ENCODE measurements around the gene CYTH3. TPM values are rescaled to one million over a fixed set of nuclear protein-coding genes. Genes with fewer than 3 reads are reported as not detected.

The CYTH3 gene
- total and polyA plus RNA-seq, 2 of the 4 experiments (the other 2 are of a cell fraction) = 14.2 to 34.8 TPM

DNA sequence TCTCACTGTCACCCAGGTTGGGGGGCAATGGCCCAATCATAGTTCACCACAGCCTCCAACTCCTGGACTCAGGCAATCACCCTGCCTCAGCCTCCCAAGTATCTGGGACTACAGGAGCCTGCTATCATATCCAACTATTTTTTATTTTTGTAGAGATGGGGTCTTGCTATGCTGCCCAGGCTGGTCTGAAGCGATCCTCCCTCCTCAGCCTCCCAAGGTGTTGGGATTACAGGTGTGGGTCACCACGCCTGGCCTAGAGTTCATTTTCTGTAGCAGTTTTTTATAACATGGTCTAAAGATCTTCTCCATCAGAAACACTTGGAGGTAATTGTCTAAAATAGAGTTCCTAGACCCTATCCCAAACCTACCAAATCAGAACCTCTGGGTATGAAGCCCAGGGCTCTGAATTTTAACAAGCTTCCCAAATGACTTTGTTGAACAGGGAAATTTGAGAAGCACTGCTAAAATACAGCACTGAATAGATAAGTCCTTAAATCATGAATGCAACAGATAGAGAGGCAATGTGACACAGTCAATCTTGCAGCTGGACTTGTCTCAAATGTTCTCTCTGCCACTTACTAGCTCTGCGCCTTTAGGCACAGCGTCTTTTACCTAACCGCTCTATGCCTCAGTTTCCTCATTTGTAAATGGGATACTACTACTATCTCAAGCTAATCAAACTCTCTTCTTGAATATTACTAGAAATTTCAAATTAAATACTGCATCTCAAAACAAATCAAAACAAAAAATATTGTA is 63.7 kb downstream of the CYTH3 start:
- POLR2A ChIA-PET (ENCODE audit: unreplicated experiment) = no interaction called here

More for the DNA sequence above, 63.7 kb downstream of the CYTH3 start:
- Histone ChIP-seq H3K36me3 (ENCODE audit: control insufficient read depth, insufficient read depth, low read length) (no peaks in the 10 kb centered on the region), H3K27ac (ENCODE audit: insufficient read depth, low read length) (no peak overlapping the region), H3K4me3 (ENCODE audit: insufficient read depth, low read depth, low read length) (no peak overlapping the region), H2AFZ (replicated peaks; ENCODE audit: low read length, poor library complexity) (no peak overlapping the region), H4K8ac (ENCODE audit: low read depth in 2 of 2, low read length in 2 of 2) (no peak overlapping the region), H3K4ac (ENCODE audit: low read depth, low read length) (0 out of 2 replicates have a peak overlapping the region, but pooled peaks have one; percentile 54), H2BK120ac (ENCODE audit: low read depth, low read length) (no peak overlapping the region), H2BK20ac (ENCODE audit: low read depth, low read length) (no peak overlapping the region), H3K23ac (ENCODE audit: low read depth, low read length) (no peak overlapping the region), H3K9ac (ENCODE audit: low read depth, low read length) (no peak overlapping the region), H2BK5ac (ENCODE audit: low read depth, low read length, poor library complexity, severe bottlenecking) (no peak overlapping the region), H3K79me1 (ENCODE audit: low read depth in 1 of 2, low read length in 2 of 2) (peaks cover 27 to 92% of the 10 kb centered on the region in 2 experiments), H3K14ac (replicated peaks; ENCODE audit: low read depth, low read length) (no peak overlapping the region; the same call in 1 of the 2 replicates), H4K5ac (ENCODE audit: low read depth, low read length) (no peak overlapping the region), H3K4me2 (ENCODE audit: low read depth, low read length) (no peak overlapping the region), H2AK5ac (ENCODE audit: low read depth, low read length) (no peak overlapping the region), H2AK9ac (replicated peaks; ENCODE audit: low read depth, low read length, poor library complexity) (no peak overlapping the region), H4K91ac (ENCODE audit: insufficient read depth, low read depth, low read length) (no peak overlapping the region), H3K9me1 (ENCODE audit: insufficient read depth, low read length) (peaks cover 17% of the 10 kb centered on the region), H3K56ac (ENCODE audit: extremely low read depth, insufficient read depth, low read length) (no peak overlapping the region), H3K27me3 (ENCODE audit: control insufficient read depth, insufficient read depth, low read length) (no peaks in the 10 kb centered on the region), H3K18ac (ENCODE audit: low read depth, low read length) (no peak overlapping the region), H4K20me1 (ENCODE audit: insufficient read depth, low read length) (peaks cover 20% of the 10 kb centered on the region; the same call in 1 of the 2 replicates), H3K4me1 (ENCODE audit: control insufficient read depth, insufficient read depth, low read length) (peaks cover 9% of the 10 kb centered on the region), H3K9me3 (ENCODE audit: control insufficient read depth, insufficient read depth, low read length) (no peaks in the 10 kb centered on the region), H2BK15ac (ENCODE audit: low read depth, low read length) (no peak overlapping the region)
- TF ChIP-seq NFE2L2 (IDR thresholded peaks at IDR 0.05; ENCODE audit: low read depth, low read length) (no peak), RAD21 (IDR thresholded peaks at IDR 0.05; ENCODE audit: low read length) (no peak), POLR2A (IDR thresholded peaks at IDR 0.05; ENCODE audit: low read depth, low read length) (no peak), MXI1 (IDR thresholded peaks at IDR 0.05; ENCODE audit: borderline replicate concordance, low read depth, low read length) (no peak), BHLHE40 (IDR thresholded peaks at IDR 0.05; ENCODE audit: low read depth, low read length) (no peak), CTCF (conservative IDR thresholded peaks at IDR 0.05; ENCODE audit: low read depth, low read length) (no peak), MAZ (IDR thresholded peaks at IDR 0.05; ENCODE audit: borderline replicate concordance, low read depth, low read length) (no peak), RCOR1 (IDR thresholded peaks at IDR 0.05; ENCODE audit: insufficient replicate concordance, low read length) (no peak), MAFK (IDR thresholded peaks at IDR 0.05; ENCODE audit: low read depth, low read length) (no peak), CEBPB (IDR thresholded peaks at IDR 0.05; ENCODE audit: low read depth, low read length) (no peak), FOS (IDR thresholded peaks at IDR 0.05; ENCODE audit: low read depth, low read length) (no peak), ELK1 (IDR thresholded peaks at IDR 0.05; ENCODE audit: borderline replicate concordance, low read depth, low read length) (no peak), SMC3 (IDR thresholded peaks at IDR 0.05; ENCODE audit: low read depth, low read length) (no peak), CHD1 (IDR thresholded peaks at IDR 0.05; ENCODE audit: low read depth, low read length) (no peak), RFX5 (IDR thresholded peaks at IDR 0.05; ENCODE audit: low read depth, low read length) (no peak)
- TF ChIP-seq, protein P1, sequence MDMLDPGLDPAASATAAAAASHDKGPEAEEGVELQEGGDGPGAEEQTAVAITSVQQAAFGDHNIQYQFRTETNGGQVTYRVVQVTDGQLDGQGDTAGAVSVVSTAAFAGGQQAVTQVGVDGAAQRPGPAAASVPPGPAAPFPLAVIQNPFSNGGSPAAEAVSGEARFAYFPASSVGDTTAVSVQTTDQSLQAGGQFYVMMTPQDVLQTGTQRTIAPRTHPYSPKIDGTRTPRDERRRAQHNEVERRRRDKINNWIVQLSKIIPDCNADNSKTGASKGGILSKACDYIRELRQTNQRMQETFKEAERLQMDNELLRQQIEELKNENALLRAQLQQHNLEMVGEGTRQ (IDR thresholded peaks at IDR 0.05; ENCODE audit: low read depth, low read length) = no peak
- in situ Hi-C loops (cut with MboI; ENCODE audit: low sequenced_read_pairs) = no loop called here
- CTCF ChIA-PET = no interaction called here
- ATAC-seq (ENCODE audit: low read depth) (no peak), DNase-seq (no peak)
- intact Hi-C loops (cut with micrococcal nuclease) = no loop called here
- BruUV-seq (replicated peaks) = no TSS peak
- dilution Hi-C loops (cut with HindIII; ENCODE audit: low sequenced_read_pairs, unreplicated experiment) = no loop called here
- no CpG with 5 or more reads among the region's 5 CpGs for WGBS, 2 experiments (ENCODE audit: extremely low coverage in 2 of 2, insufficient read length in 1 of 2)
